ENCODE data around the gene ZNF76.

ZNF76 gene

DNA sequence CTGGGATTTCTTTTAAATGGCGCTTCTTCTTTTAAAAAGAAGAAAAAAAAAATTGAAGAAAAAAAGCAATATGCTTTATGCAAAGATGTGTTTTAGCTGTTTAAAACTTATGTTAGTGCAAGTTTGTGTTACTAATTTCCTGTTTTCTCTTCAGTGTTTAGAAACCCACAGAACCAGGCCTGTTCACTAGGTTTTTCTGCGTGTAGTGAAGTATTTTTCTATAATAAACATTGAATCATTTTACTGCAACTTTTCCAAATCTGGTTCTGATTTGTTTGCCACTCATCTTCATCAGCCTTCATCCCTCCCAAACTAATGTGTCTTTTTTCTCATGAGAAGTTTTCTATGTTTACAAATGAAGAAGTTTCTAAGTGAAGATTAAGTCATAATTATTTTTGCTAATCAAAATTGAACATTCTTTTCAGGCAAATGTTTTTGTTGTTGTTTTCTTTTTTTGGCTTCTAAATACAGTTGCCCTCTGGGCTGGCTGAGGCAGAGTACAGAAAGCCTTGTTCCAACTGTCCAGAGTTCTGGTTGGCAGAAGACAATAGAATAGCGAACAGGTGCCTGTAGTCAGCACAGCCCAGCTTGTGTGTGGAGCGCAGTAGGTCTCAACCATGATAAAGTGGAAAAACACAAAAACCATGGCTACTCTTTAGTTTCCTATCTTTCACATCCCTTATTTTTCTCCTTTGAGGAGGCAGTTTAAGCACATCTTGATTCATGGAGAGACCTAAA, 14.5 kb downstream of the ZNF76 start:
- DNase-seq = no peak

DNA sequence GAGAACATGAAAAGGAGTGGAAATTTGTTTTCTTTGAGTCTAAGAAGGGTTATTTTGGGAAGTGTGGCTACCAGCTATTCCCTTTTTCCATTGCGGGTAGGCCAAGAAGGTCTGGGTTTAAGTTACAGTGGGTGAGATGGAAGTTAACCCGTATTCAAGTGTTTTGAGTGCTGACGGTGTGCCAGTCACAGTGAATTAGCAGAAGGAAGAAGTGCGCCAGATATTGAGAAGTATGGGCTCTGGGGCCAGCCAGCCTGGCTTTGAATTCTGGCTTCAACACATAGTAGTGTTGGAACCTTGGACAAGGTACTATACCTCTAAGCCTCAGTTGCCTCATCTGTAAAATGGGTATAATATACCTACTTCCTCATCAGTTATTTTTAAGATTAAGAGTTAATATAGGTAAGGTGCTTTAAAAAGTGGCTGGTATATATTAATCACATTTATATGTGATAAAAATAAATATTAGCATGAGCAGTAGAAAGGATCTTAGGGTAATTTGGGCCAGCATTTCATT, 16.3 kb downstream of the ZNF76 start:
- DNase-seq = no peak

DNA sequence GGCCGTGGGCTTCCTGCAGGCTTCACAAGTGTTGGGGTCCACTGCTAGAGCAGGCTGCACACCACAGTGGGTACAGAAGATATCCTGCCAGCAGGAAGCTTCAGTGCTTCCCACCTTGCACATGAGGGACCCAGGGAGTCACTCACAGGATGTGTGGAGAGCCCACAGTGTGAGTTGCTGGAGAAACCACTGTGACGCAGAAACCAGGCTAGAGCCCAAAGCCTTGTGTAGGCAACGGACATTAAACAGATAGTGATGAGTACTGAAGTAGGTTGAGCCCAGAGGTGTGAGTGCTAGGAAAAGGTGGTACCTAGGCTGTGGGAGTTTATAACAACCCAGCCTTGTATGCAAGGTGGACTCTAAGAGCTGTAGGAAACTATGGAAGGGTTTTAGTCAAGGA, 19.2 kb downstream of the ZNF76 start:
- DNase-seq = no peak

DNA sequence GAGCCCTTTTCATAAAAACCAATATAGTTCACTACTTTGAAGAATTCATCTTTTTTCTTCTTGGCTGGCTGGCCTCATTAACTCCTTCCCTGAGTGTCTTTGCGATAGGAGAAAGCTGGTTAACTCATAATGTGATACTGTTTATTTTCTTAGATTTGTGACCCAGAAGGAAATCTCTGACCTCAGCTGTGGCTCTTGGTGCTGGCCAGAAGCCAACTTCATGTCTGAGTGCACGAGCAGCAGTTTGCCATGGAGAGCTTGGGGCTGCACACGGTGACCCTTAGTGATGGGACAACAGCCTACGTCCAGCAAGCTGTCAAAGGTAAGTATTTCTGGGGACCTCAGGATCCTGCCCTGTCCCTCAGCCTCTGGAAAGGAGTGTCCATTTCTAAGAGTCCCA, 21.4 kb downstream of the ZNF76 start:
- no peak for DNase-seq

DNA sequence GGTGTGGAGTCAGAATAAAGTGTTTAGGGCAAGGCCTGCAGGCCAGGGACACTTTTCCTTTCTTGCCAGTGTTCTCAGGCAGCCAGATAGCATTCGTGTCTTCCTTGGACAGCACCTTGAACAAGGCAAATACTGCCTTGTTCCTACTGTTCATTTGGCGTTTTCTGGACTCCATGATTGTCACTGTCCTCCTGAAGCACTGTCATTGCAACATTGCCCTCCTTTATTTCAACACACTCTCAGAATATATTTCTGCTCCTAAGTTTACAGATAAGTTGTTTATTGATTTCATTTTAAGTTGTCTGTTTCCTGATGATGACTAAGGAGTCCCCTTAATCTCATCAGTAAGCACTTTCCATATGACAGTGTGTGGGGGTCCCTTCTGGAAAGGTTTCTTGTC, 22.9 kb downstream of the ZNF76 start:
- DNase-seq = no peak

DNA sequence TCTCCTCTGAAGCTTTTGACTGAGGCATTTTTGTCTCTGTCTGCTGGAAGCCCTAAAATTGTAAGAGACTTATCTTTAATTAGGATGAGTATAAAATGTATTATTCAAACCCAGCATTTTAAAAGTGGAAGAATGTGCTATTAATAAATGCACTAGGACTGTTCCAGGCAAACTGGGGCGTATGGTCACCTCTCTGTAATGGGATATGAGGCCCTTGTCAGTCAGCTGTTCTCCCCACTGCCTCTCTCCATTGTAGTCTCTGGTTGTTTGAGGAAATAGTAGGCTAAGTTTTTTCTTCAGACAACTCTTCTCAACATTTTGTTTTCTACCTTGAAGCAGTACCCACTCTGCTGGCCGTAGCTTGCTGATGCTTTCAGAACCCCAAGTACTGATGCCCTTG, 23.8 kb downstream of the ZNF76 start:
- no peak for DNase-seq

DNA sequence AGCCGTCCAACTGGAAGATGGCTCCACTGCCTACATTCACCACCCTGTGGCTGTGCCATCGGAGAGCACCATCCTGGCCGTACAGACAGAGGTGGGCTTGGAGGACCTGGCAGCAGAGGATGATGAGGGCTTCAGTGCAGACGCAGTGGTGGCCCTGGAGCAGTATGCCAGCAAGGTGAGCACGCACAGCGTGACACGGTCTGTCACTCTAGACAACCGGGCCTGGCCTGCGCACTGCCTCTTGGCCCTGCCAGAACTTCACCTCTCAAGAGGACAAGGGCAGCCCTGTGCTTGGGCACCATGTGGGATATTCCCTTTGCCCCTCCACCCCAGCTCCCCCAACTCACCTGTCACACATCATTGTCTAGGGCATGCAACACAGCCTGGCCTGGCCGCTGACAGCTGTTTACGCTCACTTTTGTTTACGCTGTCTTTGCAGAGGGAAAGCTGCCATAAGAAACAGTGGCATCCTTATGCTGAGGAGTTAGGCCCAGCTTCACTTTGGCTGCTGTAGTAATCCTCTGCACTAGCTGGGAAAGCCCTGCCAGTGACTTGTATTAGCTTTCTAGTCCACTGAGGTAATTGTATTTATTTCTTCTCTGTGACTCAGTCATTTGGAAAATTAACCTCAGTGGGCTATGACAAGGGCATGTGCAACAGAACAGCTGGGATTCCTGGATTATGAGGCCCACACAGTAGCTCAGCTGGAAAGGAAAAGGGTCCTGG, 28.3 kb downstream of the ZNF76 start:
- DNase-seq = no peak

DNA sequence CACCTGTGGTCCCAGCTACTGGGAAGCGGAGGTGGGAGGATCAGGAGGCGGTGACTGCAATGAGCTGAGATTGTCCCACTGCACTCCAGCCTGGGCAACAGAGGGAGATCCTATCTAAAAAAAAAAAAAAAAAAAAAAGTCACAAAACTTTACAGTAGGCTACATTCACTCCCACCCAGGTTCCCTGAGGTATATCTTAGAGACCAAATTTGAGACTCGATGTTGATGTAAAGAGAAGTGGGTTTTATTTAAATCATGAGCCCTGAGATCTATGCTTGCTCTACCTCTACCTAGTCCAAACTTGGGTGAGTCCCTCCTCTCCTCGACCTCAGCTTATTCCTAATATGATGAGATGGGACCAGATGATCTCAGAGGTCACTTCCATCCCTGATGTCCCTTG, 29.3 kb downstream of the ZNF76 start:
- no peak for DNase-seq

DNA sequence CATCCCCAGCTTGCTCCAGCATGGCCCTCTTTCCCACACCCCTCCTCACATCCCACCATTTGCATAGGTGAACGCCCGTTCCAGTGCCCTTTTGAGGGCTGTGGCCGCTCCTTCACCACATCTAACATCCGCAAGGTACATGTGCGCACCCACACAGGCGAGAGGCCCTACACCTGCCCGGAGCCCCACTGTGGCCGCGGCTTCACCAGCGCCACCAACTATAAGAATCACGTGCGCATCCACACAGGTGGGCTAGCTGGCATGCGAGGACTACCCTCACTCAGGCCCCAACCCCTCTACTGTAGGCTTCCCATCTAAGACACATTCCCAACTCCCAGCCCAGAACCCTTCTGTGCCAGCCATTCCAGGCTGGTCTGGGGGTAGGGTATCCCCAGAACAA, 32.0 kb downstream of the ZNF76 start:
- DNase-seq = no peak

DNA sequence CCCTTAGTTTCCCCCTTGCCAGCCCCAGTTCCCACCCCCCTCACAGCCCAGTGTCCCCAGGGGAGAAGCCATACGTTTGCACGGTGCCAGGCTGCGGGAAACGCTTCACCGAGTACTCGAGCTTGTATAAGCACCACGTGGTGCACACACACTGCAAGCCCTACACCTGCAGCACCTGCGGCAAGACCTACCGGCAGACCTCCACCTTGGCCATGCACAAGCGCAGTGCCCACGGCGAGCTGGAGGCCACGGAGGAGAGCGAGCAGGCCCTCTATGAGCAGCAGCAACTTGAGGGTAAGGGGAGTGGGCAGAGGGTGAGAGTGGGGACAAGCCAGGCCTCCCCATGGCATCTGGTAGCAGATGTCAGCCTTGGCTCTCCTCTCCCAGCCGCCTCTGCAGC, 33.0 kb downstream of the ZNF76 start:
- DNase-seq = no peak

DNA sequence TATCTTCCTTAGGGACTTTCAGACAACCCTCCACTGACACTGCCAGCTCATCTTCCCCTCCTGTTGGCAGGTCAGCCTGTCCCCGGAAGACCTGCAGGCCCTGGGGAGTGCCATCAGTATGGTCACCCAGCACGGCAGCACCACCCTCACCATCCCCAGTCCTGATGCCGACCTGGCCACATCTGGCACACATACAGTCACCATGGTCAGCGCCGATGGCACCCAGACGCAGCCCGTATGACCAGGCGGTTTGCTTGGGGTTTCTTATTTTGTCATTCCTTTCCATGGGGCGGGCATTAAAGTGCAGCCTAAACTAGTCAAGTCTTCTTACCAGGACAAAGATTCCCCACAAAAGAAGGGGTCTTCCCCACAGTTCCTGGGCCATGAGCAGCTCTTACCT, 34.1 kb downstream of the ZNF76 start:
- no peak for DNase-seq

DNA sequence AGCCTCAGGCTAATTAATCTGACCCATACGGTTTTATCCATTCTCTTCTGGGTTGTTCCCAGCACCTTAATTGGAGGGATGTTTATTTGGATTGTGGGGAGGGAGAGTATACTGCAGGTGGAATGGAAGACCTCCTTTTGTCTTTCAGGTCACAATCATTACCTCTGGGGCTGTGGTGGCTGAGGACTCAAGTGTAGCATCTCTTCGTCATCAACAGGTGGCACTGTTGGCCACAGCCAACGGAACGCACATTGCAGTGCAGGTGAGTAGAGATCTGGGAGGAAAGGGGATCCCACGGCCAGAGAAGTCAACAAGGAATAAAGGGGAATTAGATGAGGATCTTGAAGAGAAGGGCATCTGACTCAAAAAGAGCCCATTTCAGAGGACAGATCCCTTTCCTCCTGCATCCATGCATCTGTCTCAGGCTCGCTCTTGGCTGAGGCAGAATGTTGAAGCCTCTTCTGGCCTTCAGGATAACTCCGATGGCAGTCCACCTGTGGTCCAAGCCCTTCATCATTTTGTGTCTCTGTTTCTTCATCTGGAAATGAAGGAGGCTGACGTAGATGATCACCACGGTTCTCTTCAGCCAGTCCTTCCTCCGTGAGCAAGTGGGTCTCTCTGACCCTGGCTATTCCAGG, 34.9 kb downstream of the ZNF76 start:
- peak; percentile 38 for DNase-seq

DNA sequence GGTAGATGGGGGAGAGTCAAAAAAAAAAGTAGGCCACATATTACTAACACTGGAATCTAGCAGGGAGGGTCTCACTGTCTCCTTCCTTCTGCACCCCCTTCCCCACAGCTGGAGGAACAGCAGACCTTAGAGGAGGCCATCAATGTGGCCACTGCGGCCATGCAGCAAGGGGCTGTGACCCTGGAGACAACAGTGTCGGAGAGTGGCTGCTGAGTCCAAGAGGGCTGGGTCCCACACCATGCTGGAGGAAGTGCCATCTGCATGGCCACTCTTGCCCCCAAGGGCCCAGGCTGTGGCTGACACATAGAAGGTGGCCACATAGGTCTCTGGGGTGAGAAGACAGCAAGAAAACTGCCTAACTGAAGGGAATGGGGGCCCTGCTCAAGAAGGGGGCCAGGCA, 35.5 kb downstream of the ZNF76 start:
- no peak for DNase-seq

DNA sequence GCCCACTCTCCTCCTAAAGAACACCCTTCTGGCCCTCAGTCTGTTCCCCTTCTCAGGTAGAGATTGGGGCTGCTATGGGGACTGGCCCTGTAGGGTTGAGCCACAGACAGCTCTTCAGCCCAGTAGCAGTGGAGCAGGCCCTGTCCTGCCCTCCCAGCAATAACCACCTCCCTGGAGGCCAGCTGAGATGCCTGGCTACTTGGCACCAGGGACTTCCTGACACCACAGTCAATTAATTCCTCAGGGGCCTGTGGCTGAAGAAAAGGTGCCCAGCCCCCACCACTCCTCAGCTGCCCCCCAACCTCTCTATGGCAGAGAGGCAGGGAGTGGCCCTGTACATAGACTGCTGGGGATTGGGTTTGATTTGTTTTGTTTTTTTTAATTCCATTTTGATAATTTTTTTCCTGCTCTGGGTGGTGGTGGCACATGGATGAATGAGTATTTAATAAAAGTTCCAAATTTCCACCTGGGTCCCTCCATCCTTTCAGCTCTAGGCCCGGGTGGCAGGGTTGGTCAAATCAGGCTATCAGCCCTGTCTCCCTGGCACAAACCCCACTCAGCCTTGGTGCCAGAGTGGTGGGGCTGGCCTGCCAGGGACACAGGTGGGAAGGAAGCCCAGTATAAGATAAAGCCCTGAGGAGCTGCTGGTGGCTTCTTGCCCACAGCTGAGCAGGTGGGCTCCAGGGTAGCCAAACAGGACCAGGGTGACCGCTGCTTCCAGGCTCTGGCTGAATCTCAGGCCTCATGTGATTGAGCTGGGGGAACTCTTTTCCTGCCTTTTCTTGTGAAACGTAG, 36.2 kb downstream of the ZNF76 start:
- DNase-seq = no peak

DNA sequence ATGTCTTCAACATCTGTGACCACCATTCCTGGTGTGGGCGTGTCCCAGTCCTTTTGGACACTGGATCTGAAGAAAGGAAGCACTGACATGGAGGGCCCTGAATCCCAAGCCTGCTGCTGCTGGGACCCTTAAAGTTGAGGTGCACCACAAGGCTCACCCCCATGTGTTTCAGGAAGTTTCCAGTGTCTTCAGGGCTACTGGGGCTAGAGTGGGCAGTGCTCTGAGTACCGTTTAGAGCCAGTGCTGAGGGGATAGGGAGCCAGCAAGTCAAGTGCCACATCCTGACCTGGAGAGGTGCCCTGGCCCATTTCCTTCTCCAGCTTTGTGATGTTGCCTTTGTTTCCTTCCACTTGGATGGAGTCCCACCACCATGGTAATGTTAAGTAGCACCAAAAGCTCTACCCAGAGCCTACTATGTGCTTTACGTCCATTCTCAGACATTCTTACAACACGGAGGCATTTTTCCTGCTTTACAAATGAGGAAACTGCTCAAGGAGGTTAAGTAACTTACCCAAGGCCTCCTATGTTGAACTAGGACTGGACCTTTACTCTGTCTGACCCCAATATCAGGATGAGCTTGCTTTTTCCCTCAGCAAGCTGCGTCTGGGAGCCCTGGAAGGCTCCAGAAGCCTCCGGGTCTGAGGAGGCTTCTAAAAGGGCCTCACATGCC, 37.5 kb downstream of the ZNF76 start:
- DNase-seq = no peak

DNA sequence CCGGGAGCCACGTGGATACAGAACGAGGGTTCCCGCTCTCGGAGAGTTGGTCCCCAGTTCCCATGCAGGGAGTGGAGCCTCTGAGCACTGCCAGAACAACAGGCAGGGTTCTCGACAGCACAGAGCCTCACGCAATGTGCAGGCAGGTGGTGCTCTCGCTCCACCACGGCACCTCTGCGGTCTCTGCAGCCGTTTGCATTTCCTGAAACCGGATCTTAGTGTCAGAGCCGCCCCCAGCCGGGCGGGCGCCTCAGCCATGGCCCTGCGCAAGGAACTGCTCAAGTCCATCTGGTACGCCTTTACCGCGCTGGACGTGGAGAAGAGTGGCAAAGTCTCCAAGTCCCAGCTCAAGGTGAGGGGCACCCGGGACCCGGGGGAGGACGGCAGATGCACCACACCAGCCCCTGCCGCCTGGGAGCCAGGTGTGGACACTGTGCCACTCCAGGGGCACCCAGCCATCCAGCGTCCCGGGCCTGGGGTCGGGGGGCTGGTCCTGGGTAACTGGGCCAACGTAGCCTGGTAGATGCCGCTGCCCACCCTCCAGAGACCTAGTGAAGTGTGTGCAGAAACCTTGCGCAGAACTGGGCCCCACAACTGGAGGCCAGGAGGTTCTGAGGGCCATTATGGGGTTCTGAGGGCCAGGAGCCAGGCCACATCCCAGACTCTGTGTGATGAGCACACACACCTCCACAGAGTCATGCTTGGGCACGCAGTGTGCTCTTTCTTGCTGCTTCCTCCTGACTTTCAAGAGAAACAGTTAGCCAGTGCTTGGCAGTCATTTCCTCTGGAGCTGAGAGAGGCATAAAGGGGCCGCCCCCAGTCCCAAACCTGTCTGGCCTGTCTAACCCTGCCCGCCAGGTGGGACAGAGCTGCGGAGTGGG, 38.3 kb downstream of the ZNF76 start, which contains the start of gene DEF6:
Gene DEF6, plus strand, starts transcription at position 218 of the 881 bp plus-strand sequence. Its CDS starts 39 bp downstream, at position 257.
- peak; percentile 82 for DNase-seq

DNA sequence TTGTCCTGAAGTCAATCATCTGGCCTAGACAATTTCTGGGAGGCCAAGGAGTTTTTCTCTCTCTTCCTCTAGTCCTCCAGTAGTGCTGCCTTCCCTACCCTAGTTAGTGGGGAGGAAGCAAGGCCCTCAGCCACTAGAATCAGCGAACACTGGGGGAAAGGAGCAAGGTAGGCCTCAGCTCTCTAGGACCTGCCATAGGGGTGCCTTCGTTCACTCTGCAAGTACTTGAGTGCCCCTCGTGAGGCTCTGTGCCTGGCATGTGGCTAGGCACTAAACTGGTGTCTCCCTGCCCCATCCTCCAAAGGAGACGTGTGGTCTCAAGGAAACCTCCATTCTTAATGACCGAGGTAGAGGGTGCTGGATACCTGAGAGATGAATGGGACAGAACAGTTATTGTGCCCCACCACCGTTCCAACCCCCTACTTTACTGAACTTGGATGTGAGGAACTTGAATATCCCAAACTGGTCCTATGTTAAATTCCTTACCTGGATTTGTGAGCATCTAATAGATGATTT, 39.1 kb downstream of the ZNF76 start:
- no peak for DNase-seq

DNA sequence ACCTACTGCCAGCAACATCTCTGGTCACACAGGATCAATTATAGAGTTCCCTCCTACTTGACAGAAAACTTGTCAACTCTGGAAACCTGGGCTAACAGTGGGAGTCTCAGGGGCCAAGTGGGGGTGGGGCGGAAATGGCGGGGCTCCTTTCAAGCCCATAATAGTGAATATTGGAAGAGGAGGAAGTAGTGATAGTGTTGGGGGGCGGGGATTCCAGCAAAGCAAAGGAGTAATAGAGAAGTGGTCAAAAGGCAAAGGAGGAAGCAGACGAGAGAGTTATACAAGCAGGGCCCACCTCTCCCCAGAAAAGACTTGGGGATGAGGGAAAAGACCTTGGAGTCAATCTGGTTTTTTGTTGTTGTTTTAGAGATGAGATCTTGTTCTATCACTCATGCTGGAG, 40.1 kb downstream of the ZNF76 start:
- DNase-seq = no peak

DNA sequence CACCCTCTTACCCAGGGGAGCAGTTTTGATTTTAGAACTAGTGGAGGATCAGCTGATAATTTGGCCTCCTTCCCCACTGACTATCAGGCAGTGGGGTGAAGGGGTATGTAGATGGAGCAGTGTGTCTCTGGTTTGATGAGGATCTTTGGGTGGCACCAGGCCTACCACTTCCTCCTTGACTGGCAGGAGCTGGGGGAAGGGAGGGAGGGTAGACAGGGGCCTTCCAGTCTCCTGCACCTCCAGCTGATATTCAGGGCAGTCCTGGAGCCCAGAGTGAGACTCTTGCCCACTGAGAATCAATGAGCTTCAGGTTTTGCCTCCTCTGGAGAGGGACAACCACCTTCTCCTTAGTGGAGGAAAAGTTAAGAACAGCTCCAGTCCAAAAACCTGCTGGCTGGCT, 41.3 kb downstream of the ZNF76 start:
- no peak for DNase-seq

DNA sequence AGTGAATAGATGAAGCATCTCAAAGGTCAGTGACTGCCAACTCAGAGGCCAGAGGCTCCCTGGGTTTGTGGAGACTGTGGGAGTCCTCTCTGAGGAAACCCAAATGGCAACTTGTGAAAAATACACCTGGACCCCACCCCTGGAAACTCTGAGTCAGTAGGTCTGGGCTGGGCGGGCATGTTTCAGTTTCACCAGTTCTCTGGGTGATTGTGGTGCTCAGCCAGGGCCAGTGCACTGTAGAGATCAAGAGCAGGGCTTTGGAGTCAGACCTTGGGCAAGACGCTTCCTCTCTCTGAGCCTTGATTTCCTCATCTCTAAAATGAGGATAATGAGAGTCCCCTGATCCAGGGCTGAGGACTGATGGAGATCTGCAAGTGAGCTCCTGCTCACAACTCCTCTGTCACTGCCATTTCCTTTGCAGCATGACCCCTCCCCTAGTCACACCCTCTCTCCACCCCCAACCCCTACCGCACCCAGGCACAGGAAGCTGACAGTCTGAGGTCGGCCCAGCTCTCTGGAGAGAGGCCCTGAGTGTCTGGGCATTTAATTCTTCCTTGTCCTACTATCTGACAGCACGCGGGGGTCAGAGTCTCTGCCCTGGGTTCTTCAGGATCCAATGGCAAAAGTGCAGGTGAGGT, 43.2 kb downstream of the ZNF76 start:
- peak; percentile 73 for DNase-seq

DNA sequence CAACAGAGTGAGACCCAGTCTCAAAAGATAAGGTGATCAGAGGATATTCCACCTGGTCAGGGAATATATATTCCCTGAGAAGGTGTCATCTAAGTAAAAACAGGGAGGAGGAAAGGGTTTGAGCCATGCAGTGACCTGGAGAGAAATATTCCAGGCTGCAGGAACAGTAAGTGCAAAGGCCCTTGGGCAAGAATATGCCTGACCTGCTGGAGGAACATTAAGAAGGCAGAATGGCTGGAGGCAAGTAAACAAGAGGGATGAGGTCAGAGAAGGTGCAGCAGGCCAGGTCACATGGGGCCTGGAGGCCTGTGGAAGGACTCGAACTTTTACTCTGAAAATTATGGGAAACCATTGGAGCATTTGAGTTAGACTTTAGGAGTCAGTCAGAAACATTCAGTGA, 44.8 kb downstream of the ZNF76 start:
- no peak for DNase-seq
